Erythroblast (primary cell): ENCODE measurements around the gene LRRTM4.

Source experiments
- GATA1 ChIP-seq: IDR thresholded peaks from 2 replicates; pipeline ENCODE4 v1.6.1; 2011; ENCODE audit warnings: low read depth, mild to moderate bottlenecking, control low read depth, low read length, moderate library complexity
- POLR2A ChIP-seq: IDR thresholded peaks from 2 replicates; pipeline ENCODE4 v1.6.1; 2011; ENCODE audit warnings: mild to moderate bottlenecking, low read length

DNA sequence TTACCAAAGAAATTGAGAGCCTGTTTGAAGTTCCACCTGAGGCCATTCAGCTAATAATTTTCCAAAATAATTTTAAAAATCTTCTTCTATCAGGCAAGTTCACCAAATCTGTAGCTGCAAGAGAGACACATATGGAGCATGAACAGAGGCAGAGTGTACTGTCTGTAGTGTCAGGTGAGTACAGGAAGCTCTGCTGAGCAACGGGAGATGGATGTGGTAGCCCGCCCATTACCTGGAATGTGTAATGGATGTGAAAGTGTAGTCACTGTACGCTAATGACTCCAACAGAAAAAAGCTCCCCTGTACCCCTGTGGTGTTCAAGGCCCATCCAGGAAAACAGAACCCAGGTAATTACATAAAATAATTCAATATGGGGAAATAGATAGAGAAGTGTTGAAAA is 311.5 kb downstream of the LRRTM4 start:
- TF ChIP-seq POLR2A, result no peak
- TF ChIP-seq GATA1, result no peak
